ENCODE measurements around the gene WDR75.
"Not testable (repeated sequence)": the region's sequence is repeated elsewhere in the genome, so short reads cannot be mapped to it uniquely, and the experiment has no call there.

WDR75 gene

GRCh38 chr2:189477756-189478155 lies 36.5 kb downstream of the WDR75 start:
- ChIA-PET CTCF (no interaction called here), POLR2A (no interaction called here)
- TF ChIP-seq TARDBP (IDR thresholded peaks at IDR 0.05) = no peak
- TF ChIP-seq, protein P1, sequence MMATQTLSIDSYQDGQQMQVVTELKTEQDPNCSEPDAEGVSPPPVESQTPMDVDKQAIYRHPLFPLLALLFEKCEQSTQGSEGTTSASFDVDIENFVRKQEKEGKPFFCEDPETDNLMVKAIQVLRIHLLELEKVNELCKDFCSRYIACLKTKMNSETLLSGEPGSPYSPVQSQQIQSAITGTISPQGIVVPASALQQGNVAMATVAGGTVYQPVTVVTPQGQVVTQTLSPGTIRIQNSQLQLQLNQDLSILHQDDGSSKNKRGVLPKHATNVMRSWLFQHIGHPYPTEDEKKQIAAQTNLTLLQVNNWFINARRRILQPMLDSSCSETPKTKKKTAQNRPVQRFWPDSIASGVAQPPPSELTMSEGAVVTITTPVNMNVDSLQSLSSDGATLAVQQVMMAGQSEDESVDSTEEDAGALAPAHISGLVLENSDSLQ (IDR thresholded peaks at IDR 0.05) = no peak
- no peak for TF ChIP-seq ARNT (IDR thresholded peaks at IDR 0.05)
- no peak for TF ChIP-seq L3MBTL2 (conservative IDR thresholded peaks at IDR 0.05)
- no peak for DNase-seq (ENCODE audit: extremely low spot score)

GRCh38 chr2:189478289-189478688 lies 37.0 kb downstream of the WDR75 start:
- CTCF ChIA-PET; DNase-seq (ENCODE audit: extremely low spot score); POLR2A ChIA-PET: not testable (repeated sequence)

DNA sequence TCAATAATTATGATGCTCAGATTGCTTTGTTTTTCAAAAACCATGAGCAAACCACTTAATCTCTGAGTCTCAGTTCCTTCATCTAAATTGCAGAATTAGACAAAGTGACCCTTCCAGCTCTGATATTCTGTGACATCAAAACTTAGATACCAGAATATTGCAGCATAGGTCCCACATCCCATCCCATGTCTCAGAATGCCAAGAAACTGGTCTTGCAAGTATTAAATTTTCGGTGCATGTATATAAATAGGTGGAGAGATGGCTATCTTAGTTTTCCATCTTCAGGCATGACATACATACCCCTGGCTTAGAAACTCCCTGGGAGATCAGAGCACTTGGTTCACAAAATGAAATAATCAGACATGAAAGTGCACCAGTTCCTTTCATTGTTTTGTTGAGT lies 39.8 kb downstream of the WDR75 start:
- TF ChIP-seq, protein P1 (IDR thresholded peaks at IDR 0.05) = no peak
- TF ChIP-seq FOXK2 (IDR thresholded peaks at IDR 0.05) (no peak), ARNT (IDR thresholded peaks at IDR 0.05) (no peak), ELF4 (IDR thresholded peaks at IDR 0.05) (no peak), TARDBP (IDR thresholded peaks at IDR 0.05) (no peak), BHLHE40 (IDR thresholded peaks at IDR 0.05; ENCODE audit: borderline replicate concordance) (no peak), SUZ12 (IDR thresholded peaks at IDR 0.05) (no peak), ZNF384 (IDR thresholded peaks at IDR 0.05) (no peak), FOXM1 (IDR thresholded peaks at IDR 0.05; ENCODE audit: borderline replicate concordance) (no peak), NFRKB (IDR thresholded peaks at IDR 0.05) (no peak), L3MBTL2 (conservative IDR thresholded peaks at IDR 0.05) (no peak)
- no peak for DNase-seq (ENCODE audit: extremely low spot score)
- POLR2A ChIA-PET = no interaction called here
- CTCF ChIA-PET = no interaction called here

- TF ChIP-seq FOXA1 (IDR thresholded peaks at IDR 0.05) (no peak), NFRKB (IDR thresholded peaks at IDR 0.05) (no peak), FOXM1 (IDR thresholded peaks at IDR 0.05; ENCODE audit: borderline replicate concordance) (no peak), CTBP1 (IDR thresholded peaks at IDR 0.05; ENCODE audit: borderline replicate concordance) (no peak), SUZ12 (IDR thresholded peaks at IDR 0.05) (no peak), ELF4 (IDR thresholded peaks at IDR 0.05) (no peak), ARNT (IDR thresholded peaks at IDR 0.05) (no peak), L3MBTL2 (conservative IDR thresholded peaks at IDR 0.05) (no peak), SP1 (IDR thresholded peaks at IDR 0.05) (no peak)
- TF ChIP-seq, protein P1 (IDR thresholded peaks at IDR 0.05) = no peak
- POLR2A ChIA-PET = no interaction called here
- no peak for DNase-seq (ENCODE audit: extremely low spot score)
- CTCF ChIA-PET = no interaction called here
Measured at GRCh38 chr2:189483571-189483970, 42.3 kb downstream of the WDR75 start.

- POLR2A ChIA-PET = no interaction called here
- TF ChIP-seq, protein P1 (IDR thresholded peaks at IDR 0.05) = no peak
- TF ChIP-seq TARDBP (IDR thresholded peaks at IDR 0.05) (no peak), ELF4 (IDR thresholded peaks at IDR 0.05) (no peak), FOXK2 (IDR thresholded peaks at IDR 0.05) (no peak), LEF1 (IDR thresholded peaks at IDR 0.05; ENCODE audit: borderline replicate concordance) (no peak), ZNF384 (IDR thresholded peaks at IDR 0.05) (no peak), ARNT (IDR thresholded peaks at IDR 0.05) (no peak)
- CTCF ChIA-PET = no interaction called here
- DNase-seq (ENCODE audit: extremely low spot score) = no peak
Measured at GRCh38 chr2:189483980-189484740, 42.9 kb downstream of the WDR75 start.

- no peak for DNase-seq (ENCODE audit: extremely low spot score)
- POLR2A ChIA-PET = no interaction called here
- CTCF ChIA-PET = no interaction called here
- TF ChIP-seq FOXK2 (IDR thresholded peaks at IDR 0.05) (no peak), CTBP1 (IDR thresholded peaks at IDR 0.05; ENCODE audit: borderline replicate concordance) (no peak), L3MBTL2 (conservative IDR thresholded peaks at IDR 0.05) (no peak), SUZ12 (IDR thresholded peaks at IDR 0.05) (no peak), NFRKB (IDR thresholded peaks at IDR 0.05) (no peak), ZNF384 (IDR thresholded peaks at IDR 0.05) (no peak), FOXM1 (IDR thresholded peaks at IDR 0.05; ENCODE audit: borderline replicate concordance) (no peak)
- TF ChIP-seq, protein P1 (IDR thresholded peaks at IDR 0.05) = no peak
Measured at GRCh38 chr2:189485146-189485545, 43.9 kb downstream of the WDR75 start.

Data from HEK293T (cell line).